Endothelial cell of umbilical vein (primary cell): ENCODE measurements around the gene PHF23. TPM values are rescaled to one million over a fixed set of nuclear protein-coding genes. Genes with fewer than 3 reads are reported as not detected.

Experiments used
- BruUV-seq: library from RNA; stranded (reverse); fragments of 400-500 nt; replicated peaks from 2 replicates; lab custom pipeline; 2021; lab: Mats Ljungman, UMichigan
- CTCF ChIA-PET: fragments of 300-600, 350-600 bp; sonication (Branson Sonifier 250); formaldehyde crosslinking; loops from one replicate; lab custom pipeline; 2021; ENCODE audit warnings: antibody characterized with exemption, inconsistent platforms; lab: Charles Lee
- POLR2A ChIA-PET: fragments of 300-600, 350-600 bp; sonication (Branson Sonifier 250); formaldehyde crosslinking; loops from one replicate; lab custom pipeline; 2021; ENCODE audit warnings: antibody characterized with exemption, inconsistent platforms; lab: Charles Lee
- DNase-seq: peaks from one replicate; pipeline ENCODE4 v3.0.0-alpha.2; 2011; ENCODE audit warnings: low read depth, low spot score
- FAIRE-seq: peaks from 2 replicates; lab custom pipeline; 2011; peaks lifted over from hg19 to GRCh38; lab: Jason Lieb, UNC
- H2AFZ ChIP-seq: 2 replicates; pipeline ENCODE4 v1.6.0; 2012; ENCODE audit warnings: low read depth, low read length, control low read depth, inconsistent platforms
- H3K27ac ChIP-seq: 2 replicates; pipeline ENCODE4 v1.5.1; 2011; ENCODE audit warnings: low read depth, mild to moderate bottlenecking, control low read depth, low read length, moderate library complexity; ENCODE audit not compliant: insufficient read depth
- H3K27me3 ChIP-seq, 2 experiments: 2 replicates each; pipeline versions ENCODE4 v1.6.0 to v1.6.1; 2011; ENCODE audit warnings: low read length in 2 of 2, mixed read lengths in 1 of 2; ENCODE audit not compliant: control insufficient read depth in 2 of 2, insufficient read depth in 2 of 2
- H3K36me3 ChIP-seq, 2 experiments: 2 replicates in 1 of 2; 3 replicates in 1 of 2; pipeline ENCODE4 v1.5.1; 2011; ENCODE audit warnings: low read length in 2 of 2, mild to moderate bottlenecking in 1 of 2, moderate library complexity in 1 of 2; ENCODE audit not compliant: control insufficient read depth in 2 of 2, insufficient read depth in 2 of 2; ENCODE audit errors: extremely low read depth in 1 of 2
- H3K4me1 ChIP-seq: 3 replicates; pipeline ENCODE4 v1.5.1; 2011; ENCODE audit warnings: mild to moderate bottlenecking, low read length; ENCODE audit not compliant: control insufficient read depth, insufficient read depth; ENCODE audit errors: extremely low read depth
- H3K4me2 ChIP-seq: 2 replicates; pipeline ENCODE4 v1.6.1; 2011; ENCODE audit warnings: low read length, control low read depth, mixed read lengths; ENCODE audit not compliant: insufficient read depth
- H3K4me3 ChIP-seq, 3 experiments: fragments of 200-600 bp in 1 of 3; sonication (generic), shearing (Covaris generic) in 1 of 3; replicated peaks in 1 of 3; 2 replicates each; pipeline ENCODE4 v1.5.1; 2011 to 2016; ENCODE audit warnings: control low read depth in 3 of 3, low read length in 3 of 3, mild to moderate bottlenecking in 2 of 3, inconsistent platforms in 1 of 3, low read depth in 1 of 3, moderate library complexity in 1 of 3; ENCODE audit not compliant: insufficient read depth in 1 of 3
- H3K79me2 ChIP-seq: 2 replicates; pipeline ENCODE4 v1.6.0; 2012; ENCODE audit warnings: low read length, inconsistent platforms; ENCODE audit not compliant: control insufficient read depth, insufficient read depth
- H3K9ac ChIP-seq: replicated peaks from 2 replicates; pipeline ENCODE3; 2011; ENCODE audit warnings: low read length, control low read depth; ENCODE audit not compliant: insufficient read depth; ENCODE audit errors: extremely low read depth
- H3K9me1 ChIP-seq: replicated peaks from 3 replicates; pipeline ENCODE4 v1.6.0; 2011; ENCODE audit warnings: mild to moderate bottlenecking, low read length; ENCODE audit not compliant: control insufficient read depth, insufficient read depth; ENCODE audit errors: extremely low read depth
- H3K9me3 ChIP-seq: replicated peaks from 2 replicates; pipeline ENCODE4 v1.5.1; 2012; ENCODE audit warnings: low read length, inconsistent platforms; ENCODE audit not compliant: control insufficient read depth, insufficient read depth
- H4K20me1 ChIP-seq: replicated peaks from 2 replicates; pipeline ENCODE3; 2011; ENCODE audit warnings: mild to moderate bottlenecking, low read length; ENCODE audit not compliant: control insufficient read depth, insufficient read depth; ENCODE audit errors: extremely low read depth
- CTCF ChIP-seq, 2 donors: IDR thresholded peaks; 1 replicate in 1 of 2; 2 replicates in 1 of 2; pipeline ENCODE4 v1.5.1; 2011; ENCODE audit warnings: low read length in 2 of 2, mild to moderate bottlenecking in 2 of 2, moderate library complexity in 2 of 2, control low read depth in 1 of 2, inconsistent platforms in 1 of 2, low read depth in 1 of 2; ENCODE audit not compliant: insufficient read depth in 1 of 2; ENCODE audit errors: extremely low read depth in 1 of 2
- EZH2 ChIP-seq: IDR thresholded peaks from 2 replicates; pipeline ENCODE4 v1.6.1; 2012; ENCODE audit warnings: borderline replicate concordance, low read depth, mild to moderate bottlenecking, moderate library complexity, low read length, inconsistent platforms; ENCODE audit not compliant: severe bottlenecking
- FOS ChIP-seq: IDR thresholded peaks from 2 replicates; pipeline ENCODE4 v1.6.1; 2011; ENCODE audit warnings: mild to moderate bottlenecking, low read length, moderate library complexity, borderline replicate concordance; ENCODE audit not compliant: insufficient read depth
- GATA2 ChIP-seq: IDR thresholded peaks from 2 replicates; pipeline ENCODE4 v1.7.0; 2011; ENCODE audit warnings: low read depth, mild to moderate bottlenecking, moderate library complexity, mixed read lengths, low read length; ENCODE audit not compliant: insufficient read length, insufficient read depth
- JUN ChIP-seq: IDR thresholded peaks from 2 replicates; pipeline ENCODE4 v1.6.1; 2011; ENCODE audit warnings: borderline replicate concordance, low read depth; ENCODE audit not compliant: insufficient read length, insufficient read depth
- MYC ChIP-seq: IDR thresholded peaks from one replicate; pipeline ENCODE4 v1.6.1; 2011; ENCODE audit warnings: mild to moderate bottlenecking, low read depth, low read length
- POLR2AphosphoS5 ChIP-seq: IDR thresholded peaks from 2 replicates; pipeline ENCODE4 v1.6.1; 2012; ENCODE audit warnings: low read depth, mild to moderate bottlenecking, control low read depth, low read length, moderate library complexity; ENCODE audit not compliant: insufficient read depth
- dilution Hi-C: fragments of 300-500 bp; cut with MboI; formaldehyde crosslinking; loops from one replicate; pipeline ENCODE4 v1.15.0; 2019; ENCODE audit warnings: low sequenced_read_pairs; ENCODE audit not compliant: extremely low pct_ligation_motif_present
- intact Hi-C: fragments of 100-400 bp; cut with micrococcal nuclease; formaldehyde crosslinking; loops from one replicate; pipeline ENCODE4 v1.10.0; 2022
- polyA plus RNA-seq, 4 experiments: library from polyadenylated mRNA; depleted of rRNA in 3 of 4; stranded (reverse) in 3 of 4; unstranded in 1 of 4; fragments of >200 nt; gene quantifications; 2 replicates each; pipeline versions ENCODE4 v1.2.1 to v1.2.3, GENCODE V29; 2011 to 2012; ENCODE audit warnings: missing spikeins in 1 of 4
- total RNA-seq: library from RNA; stranded (reverse); gene quantifications from 2 replicates; pipeline ENCODE4 v1.2.3, GENCODE V29; 2021

Gene PHF23
- total and polyA plus RNA-seq, 2 donors (not counting 3 experiments of a cell fraction or from before 2014, with no cell fraction given) = 35.6 to 54.7 TPM

GRCh38 chr17:7204828-7205461 lies 34.3 kb downstream of the PHF23 start:
- Histone ChIP-seq H3K4me3 (peak overlapping the region; percentile 9 to 47 (median 22)), H3K9me1 (no peaks in the 10 kb centered on the region), H3K9me3 (no peaks in the 10 kb centered on the region), H3K9ac (peak overlapping the region; percentile 54), H3K27me3 (no peaks in the 10 kb centered on the region), H4K20me1 (no peaks in the 10 kb centered on the region), H3K27ac (peak overlapping the region; percentile 54), H3K4me2 (peak overlapping the region; percentile 51), H3K36me3 (peaks cover 3 to 18% of the 10 kb centered on the region in 2 experiments), H3K4me1 (peaks cover 6% of the 10 kb centered on the region), H3K79me2 (no peaks in the 10 kb centered on the region), H2AFZ (peak overlapping the region; percentile 61)
- TF ChIP-seq MYC (no peak), CTCF (IDR thresholded peaks at IDR 0.05; ENCODE audit: extremely low read depth in 1 of 2, insufficient read depth in 1 of 2, low read depth in 1 of 2, low read length in 2 of 2) (no peak)
- dilution Hi-C loops = no loop called here
- POLR2A ChIA-PET = no interaction called here
- BruUV-seq = no TSS peak
- FAIRE-seq (peak; percentile 95), DNase-seq (peak; percentile 71)
- intact Hi-C loops = loop anchor here (1.0 kb wide), 1 partner anchor 9 kb away; no protein-coding TSS in a partner anchor
- CTCF ChIA-PET = no interaction called here

- DNase-seq (no peak), FAIRE-seq (no peak)
- intact Hi-C loops = no loop called here
- H3K27ac ChIP-seq = no peak overlapping the region
- H4K20me1 ChIP-seq = no peaks in the 10 kb centered on the region
- dilution Hi-C loops = no loop called here
- POLR2A ChIA-PET = no interaction called here
- no peak overlapping the region for H3K9ac ChIP-seq
- no peak overlapping the region for H3K4me3 ChIP-seq
- H2AFZ ChIP-seq = no peak overlapping the region
- no peaks in the 10 kb centered on the region for H3K9me3 ChIP-seq
- H3K79me2 ChIP-seq = no peaks in the 10 kb centered on the region
- H3K36me3 ChIP-seq = peaks cover 3 to 18% of the 10 kb centered on the region in 2 experiments
- H3K9me1 ChIP-seq = no peaks in the 10 kb centered on the region
- BruUV-seq = no TSS peak
- peaks cover 6% of the 10 kb centered on the region for H3K4me1 ChIP-seq
- no peak for TF ChIP-seq EZH2
- no peak for TF ChIP-seq FOS
- TF ChIP-seq GATA2 = no peak
- no peak for TF ChIP-seq MYC
- no peak for TF ChIP-seq POLR2AphosphoS5
- no peak for TF ChIP-seq JUN
- CTCF ChIA-PET = no interaction called here
- no peaks in the 10 kb centered on the region for H3K27me3 ChIP-seq
- H3K4me2 ChIP-seq = peak overlapping the region; percentile 51
These were observed 34.9 kb downstream of the PHF23 start for GRCh38 chr17:7204336-7204735.
